Chondrocyte (in vitro differentiated cells): ENCODE measurements around the gene KIF5A. TPM values are rescaled to one million over a fixed set of nuclear protein-coding genes. Genes with fewer than 3 reads are reported as not detected.

Experiments used
- DNase-seq: peaks from one replicate; pipeline ENCODE4 v3.0.0; 2021; ENCODE audit warnings: mixed read lengths, low spot score
- H3K27ac Mint-ChIP-seq: one replicate; pipeline ENCODE4 v1.8.0; 2021; ENCODE audit warnings: mild to moderate bottlenecking, moderate library complexity, mixed read lengths; ENCODE audit not compliant: unreplicated experiment
- H3K27me3 Mint-ChIP-seq: 2 replicates; pipeline ENCODE4 v1.8.0; 2021; ENCODE audit warnings: low read depth, mixed read lengths
- H3K36me3 Mint-ChIP-seq: 2 replicates; pipeline ENCODE4 v1.8.0; 2021; ENCODE audit warnings: low read depth, mixed read lengths
- H3K4me1 Mint-ChIP-seq: 2 replicates; pipeline ENCODE4 v1.8.0; 2021; ENCODE audit warnings: low read depth, mild to moderate bottlenecking, mixed read lengths
- H3K4me3 Mint-ChIP-seq: one replicate; pipeline ENCODE4 v1.8.0; 2021; ENCODE audit warnings: mild to moderate bottlenecking, moderate library complexity, mixed read lengths; ENCODE audit not compliant: unreplicated experiment
- H3K9me3 Mint-ChIP-seq: 2 replicates; pipeline ENCODE4 v1.8.0; 2021; ENCODE audit warnings: low read depth, mixed read lengths
- CTCF ChIP-seq: fragments of 200-600 bp; sonication (generic); IDR thresholded peaks from 2 replicates; pipeline ENCODE4 v1.5.0; 2021; ENCODE audit warnings: antibody characterized with exemption, mild to moderate bottlenecking, moderate library complexity
- total RNA-seq: library from RNA; stranded (reverse); gene quantifications from 3 replicates; pipeline ENCODE4 v1.2.1, GENCODE V29; 2021

Gene KIF5A
- total RNA-seq, 1 donor from 2014 or later = 3.5 TPM

DNA sequence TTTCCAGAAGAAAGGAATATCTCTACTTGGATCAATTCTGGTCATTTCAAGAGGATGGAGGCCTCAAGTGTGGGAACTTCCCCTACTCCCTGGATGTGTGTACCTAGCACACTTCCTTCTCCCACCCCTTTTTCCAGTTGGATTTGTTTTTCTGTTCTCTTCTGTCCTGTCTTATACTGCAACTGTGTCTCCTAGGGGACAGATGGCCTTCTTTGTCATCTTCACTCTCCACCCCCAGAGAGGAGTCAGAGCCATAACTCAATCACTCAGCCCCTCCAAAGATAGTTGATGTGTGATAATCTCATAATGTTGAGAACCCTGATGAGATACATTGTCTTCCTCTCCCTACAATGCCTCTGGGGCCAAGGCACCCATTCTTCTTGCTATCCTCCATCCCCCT, 52.7 kb downstream of the KIF5A start:
- TF ChIP-seq CTCF = no peak
- peak overlapping the region; percentile 32 for H3K27ac Mint-ChIP-seq
- no peaks in the 10 kb centered on the region for H3K27me3 Mint-ChIP-seq
- peaks cover 24% of the 10 kb centered on the region for H3K36me3 Mint-ChIP-seq
- H3K9me3 Mint-ChIP-seq = no peaks in the 10 kb centered on the region
- H3K4me1 Mint-ChIP-seq = peaks cover 25% of the 10 kb centered on the region
- no peak for DNase-seq
- H3K4me3 Mint-ChIP-seq = no peak overlapping the region

GRCh38 chr12:57603324-57603723, 53.5 kb downstream of the KIF5A start:
- no peaks in the 10 kb centered on the region for H3K27me3 Mint-ChIP-seq
- H3K36me3 Mint-ChIP-seq = peaks cover 21% of the 10 kb centered on the region
- H3K4me3 Mint-ChIP-seq = no peak overlapping the region
- no peak for TF ChIP-seq CTCF
- H3K9me3 Mint-ChIP-seq = no peaks in the 10 kb centered on the region
- peak overlapping the region; percentile 94 for H3K27ac Mint-ChIP-seq
- DNase-seq = no peak
- H3K4me1 Mint-ChIP-seq = peaks cover 25% of the 10 kb centered on the region

- no peaks in the 10 kb centered on the region for H3K27me3 Mint-ChIP-seq
- H3K4me3 Mint-ChIP-seq = peak overlapping the region; percentile 77
- peak overlapping the region; percentile 94 for H3K27ac Mint-ChIP-seq
- peaks cover 21% of the 10 kb centered on the region for H3K36me3 Mint-ChIP-seq
- no peak for TF ChIP-seq CTCF
- H3K4me1 Mint-ChIP-seq = peaks cover 25% of the 10 kb centered on the region
- DNase-seq = no peak
- H3K9me3 Mint-ChIP-seq = no peaks in the 10 kb centered on the region
These were observed 54.1 kb downstream of the KIF5A start for GRCh38 chr12:57603815-57604453.

- TF ChIP-seq CTCF = no peak
- no peaks in the 10 kb centered on the region for H3K9me3 Mint-ChIP-seq
- H3K36me3 Mint-ChIP-seq = peaks cover 18% of the 10 kb centered on the region
- H3K27ac Mint-ChIP-seq = peak within 1 kb of the TSS; percentile 94
- H3K4me3 Mint-ChIP-seq = peak within 1 kb of the TSS; percentile 77
- H3K4me1 Mint-ChIP-seq = peaks cover 31% of the 10 kb centered on the region
- H3K27me3 Mint-ChIP-seq = no peaks in the 10 kb centered on the region
- no peak for DNase-seq
These were observed 54.7 kb downstream of the KIF5A start, which contains the start of gene DTX3 for GRCh38 chr12:57604454-57604991. Gene DTX3 (plus strand): TSS chr12:57604824. CDS start chr12:57606518, 1,694 bp downstream.

DNA sequence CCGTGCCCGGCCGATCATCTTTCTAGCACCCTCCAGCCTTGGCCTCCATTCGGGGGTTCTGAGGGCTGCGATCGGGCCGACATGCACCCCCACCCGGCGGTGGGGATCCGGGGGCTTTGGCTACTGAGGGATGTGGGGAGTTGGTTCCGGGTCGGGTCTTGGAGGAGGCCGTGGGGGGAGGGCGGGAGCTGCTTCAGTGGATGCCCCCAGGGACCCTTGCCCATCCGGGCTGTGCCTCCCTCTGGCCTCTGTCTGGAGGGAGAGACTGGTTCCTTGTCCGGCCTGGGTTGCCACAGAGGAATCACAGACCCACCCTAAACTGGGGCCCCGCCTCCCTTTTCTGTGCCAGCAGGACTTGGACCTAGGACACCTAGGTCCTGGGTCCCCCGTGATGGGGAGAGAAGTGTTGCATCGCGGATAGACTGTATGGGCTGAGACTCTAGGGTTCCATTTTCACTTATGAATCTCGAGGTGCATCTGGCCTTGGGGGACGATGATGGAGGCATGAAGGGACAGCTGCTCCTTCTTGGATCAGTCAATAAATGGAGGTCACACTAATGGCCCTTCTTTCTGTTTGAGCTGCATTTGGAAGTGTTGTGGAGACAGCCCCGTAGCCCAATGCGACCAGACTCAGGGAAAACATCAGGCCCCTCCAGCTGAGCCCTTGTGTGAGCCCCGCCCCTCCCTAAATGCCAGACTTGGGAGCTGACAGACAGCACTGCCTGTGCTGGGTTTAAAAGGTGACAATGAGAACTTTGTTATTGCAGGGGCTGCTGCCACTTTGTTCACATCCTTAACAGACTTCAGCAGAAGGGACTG, 55.4 kb downstream of the KIF5A start:
- peaks cover 14% of the 10 kb centered on the region for H3K36me3 Mint-ChIP-seq
- no peaks in the 10 kb centered on the region for H3K9me3 Mint-ChIP-seq
- peaks cover 36% of the 10 kb centered on the region for H3K4me1 Mint-ChIP-seq
- no peak for TF ChIP-seq CTCF
- no peaks in the 10 kb centered on the region for H3K27me3 Mint-ChIP-seq
- H3K4me3 Mint-ChIP-seq = peak overlapping the region; percentile 77
- no peak for DNase-seq
- peak overlapping the region; percentile 84 for H3K27ac Mint-ChIP-seq
